CD4-positive, alpha-beta T cell treated with Interleukin-4 for 1 hour (primary cell): ENCODE results near the gene LSAMP.
"Not testable (repeated sequence)": the region's sequence is repeated elsewhere in the genome, so short reads cannot be mapped to it uniquely, and the experiment has no call there.

ENCODE experiments used
- DNase-seq, 2 donors: peaks; one replicate each; pipeline ENCODE4 v3.0.0-alpha.2; 2020 to 2022

LSAMP gene

DNA sequence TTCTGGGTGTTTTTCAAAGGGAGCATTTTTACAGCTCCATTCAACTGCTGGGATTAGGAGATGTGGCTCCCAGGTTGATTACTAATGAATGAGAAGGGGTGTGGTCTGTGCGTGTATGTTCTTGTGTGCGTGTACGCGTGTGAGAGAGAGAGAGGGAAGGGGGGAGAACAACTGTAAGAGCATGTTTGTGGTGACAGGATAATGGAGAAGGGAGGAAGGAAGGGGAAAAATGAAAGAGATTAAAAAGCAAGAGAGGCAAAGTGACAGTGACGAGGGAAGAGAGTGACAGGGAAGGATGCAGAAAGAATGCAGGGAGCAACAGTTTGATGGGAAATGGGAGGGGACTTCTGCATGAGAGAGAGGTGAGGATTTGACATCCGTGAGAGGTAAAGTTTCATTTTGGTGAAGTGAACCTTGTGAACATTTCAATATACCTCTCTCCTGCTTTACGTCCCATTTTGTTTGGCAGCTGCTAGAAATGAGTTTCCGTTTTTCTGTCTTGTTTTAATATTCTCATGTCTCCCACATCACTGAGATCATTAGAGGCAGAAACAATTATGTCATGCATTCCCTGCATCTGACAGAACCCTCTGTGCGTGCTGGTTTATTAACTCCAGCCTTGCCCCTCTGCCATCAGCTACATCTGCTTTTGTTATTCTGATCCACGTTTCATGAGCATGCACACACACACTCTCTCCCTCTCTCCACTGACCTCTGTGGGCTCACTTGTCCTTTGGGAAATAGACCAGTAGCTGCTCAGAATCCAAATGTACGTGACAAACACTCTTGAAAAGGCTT is 660.3 kb downstream of the LSAMP start:
- DNase-seq: no peak

DNA sequence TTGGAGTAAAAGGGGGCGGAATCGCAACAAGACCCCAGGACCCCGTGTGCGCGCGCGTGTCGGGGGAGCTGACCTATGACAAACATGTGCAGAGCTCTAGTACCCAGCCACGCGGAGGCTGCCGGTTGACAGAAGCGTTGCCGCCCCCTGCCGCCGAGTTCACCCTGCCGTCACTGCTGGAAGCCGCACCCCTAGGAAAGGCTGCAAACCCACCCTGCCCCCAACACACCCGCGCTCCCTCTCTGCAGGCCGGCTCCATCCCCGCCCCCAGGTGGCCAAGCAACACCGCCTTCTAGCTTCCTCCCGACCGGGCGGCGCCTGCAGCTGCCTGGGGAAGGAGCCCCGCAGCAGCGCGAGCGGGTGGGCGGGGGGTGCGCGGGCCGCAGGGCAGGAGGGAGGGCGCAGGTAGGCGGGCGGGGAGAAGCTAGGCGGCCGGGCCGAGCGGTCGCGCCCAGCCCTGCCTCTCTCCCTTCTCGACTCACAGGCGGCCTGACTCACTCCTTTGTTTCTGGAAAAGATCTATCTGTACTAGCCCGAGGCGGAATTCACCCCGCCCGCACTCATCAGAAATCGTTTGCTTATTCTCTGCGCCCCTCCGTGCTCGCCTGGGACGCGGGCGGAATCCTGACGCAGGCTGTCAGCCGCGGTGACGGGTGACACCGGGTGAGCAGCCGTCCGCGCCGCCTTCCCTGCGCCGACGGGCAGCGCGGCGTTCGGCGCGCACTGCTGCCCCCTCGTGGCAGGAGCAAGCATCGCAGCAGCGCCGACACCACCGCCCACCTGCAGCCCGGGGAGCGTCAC is 661.1 kb downstream of the LSAMP start:
- peak; percentile 91 for DNase-seq

DNA sequence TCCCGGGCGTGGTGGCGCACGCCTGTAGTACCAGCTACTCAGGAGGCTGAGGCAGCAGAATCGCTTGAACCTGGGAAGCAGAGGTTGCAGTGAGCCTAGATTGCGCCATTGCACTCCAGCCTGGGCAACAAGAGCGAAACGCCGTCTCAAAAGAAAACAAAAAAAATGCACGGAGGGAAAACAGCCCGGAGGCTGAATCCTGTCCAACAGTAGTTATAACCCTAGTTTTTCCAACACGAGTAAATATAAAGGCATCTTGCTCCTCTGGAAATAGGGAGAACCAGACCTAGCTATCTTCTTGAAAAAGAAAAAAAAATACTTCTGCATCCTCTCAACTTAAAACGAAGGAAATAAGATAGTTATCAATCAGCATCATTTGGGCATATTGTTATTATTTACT is 661.9 kb downstream of the LSAMP start:
- not testable (repeated sequence) for DNase-seq

DNA sequence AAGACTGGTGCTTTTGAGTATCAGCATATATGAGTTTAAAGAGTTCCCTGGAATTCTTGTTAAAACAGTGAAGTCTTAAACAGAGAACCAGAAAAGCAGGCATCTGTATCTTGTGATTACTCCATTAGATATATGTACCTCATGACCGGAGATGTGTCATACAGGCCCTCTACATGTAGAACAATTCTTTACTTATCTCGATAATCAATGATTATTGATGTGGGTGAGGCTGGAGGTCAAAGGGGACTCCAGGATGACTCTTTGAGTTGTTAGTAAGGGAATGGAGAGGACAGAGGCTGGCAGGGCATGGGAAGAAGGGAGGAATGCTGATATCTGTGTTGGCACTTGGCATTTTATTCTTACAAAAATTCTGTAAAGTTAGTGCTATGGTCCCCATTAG is 666.3 kb downstream of the LSAMP start:
- no peak for DNase-seq

DNA sequence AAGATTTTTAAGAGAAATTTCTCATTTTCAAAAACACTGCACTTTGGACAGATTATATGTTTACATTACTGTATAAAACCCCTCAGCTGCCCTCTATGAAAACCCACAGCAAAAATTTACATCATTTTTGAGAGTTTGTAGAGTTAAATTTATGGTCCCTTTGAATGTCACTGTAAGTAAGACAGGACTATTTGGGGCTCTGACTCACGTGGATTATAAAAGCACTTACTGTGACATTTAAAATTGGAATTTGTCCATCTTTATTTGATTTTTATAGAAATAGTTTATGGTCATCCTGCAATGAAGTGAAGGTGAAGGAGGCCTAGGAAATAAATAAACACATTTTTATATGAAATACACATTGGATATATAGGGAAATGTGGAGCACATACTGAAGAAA is 672.3 kb downstream of the LSAMP start:
- DNase-seq: no peak

DNA sequence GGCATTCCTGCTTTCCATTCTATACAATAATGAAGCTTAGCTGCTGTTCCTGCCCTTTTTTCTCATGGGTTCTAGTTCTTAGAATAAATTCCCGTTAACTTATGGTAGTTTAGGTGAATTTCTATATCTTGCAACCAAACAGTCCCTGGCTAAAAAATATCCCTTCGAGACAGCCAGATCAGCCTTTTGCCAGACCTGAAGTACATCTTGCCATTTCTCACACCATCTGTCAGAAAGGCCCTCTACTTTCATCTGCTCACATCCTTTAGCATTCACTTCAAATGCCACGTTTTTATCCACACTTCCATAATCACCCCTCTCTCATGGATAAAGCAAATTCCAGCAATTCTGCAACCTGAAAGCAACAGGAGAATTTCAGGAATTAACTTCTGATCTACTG is 676.6 kb downstream of the LSAMP start:
- DNase-seq: no peak

DNA sequence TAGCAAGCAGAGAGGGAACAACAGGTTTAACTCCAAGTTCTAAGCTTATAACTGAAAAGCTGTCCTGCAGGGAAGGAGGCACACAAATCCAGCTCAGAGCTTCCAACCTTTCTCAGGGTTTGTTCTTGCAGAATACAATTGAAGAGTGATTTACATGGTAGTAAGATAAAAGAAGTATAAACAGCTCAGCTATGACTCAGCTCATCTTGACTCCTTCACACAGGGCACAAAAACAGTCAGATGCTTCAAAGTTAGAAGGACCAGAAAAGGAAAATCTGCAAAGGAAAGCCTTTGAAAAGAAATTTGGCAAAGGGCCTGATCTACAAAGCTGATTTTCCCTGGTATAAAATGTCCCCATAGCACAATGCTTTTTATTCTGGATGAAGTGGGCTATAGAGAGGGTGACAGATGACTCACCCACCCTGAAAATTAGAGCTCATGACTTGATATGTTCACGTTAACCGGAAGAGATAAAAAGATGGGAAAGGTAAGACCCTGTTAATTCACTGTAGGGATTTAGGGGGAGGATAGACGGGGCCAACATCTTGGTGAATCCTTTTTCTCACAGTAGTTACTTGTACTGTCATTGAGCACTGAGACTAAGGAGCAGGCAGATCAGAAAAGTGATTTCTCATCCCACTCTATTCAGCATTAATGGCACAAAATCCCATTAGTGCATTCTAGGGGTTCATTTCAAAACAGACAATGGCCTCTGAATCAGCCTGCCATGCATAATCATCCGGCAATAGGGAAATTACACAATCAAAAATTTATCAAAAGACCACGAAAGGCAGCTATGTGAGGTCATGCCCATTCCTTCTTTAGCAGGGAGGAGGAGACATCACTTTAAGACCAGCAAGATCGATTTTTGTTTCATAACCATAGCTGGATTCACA is 678.5 kb downstream of the LSAMP start:
- no peak for DNase-seq

DNA sequence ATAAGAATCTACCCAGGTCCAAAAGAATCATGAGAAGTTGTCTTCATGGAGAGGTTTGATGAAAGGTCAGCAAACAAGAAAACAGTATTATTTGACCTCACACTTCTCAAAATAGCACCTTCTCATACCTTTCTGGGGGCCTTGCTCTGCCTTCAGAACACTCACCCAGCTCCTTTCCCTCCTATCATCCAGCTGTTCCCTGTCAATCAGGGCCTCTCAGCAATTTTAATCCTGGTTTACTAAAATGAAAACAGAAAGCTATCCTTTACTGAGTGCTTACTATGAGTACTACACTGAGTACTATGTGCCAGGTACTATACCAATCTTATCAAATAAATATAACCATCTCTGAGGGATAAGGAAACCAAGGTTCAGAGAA is 683.4 kb downstream of the LSAMP start:
- DNase-seq: no peak

DNA sequence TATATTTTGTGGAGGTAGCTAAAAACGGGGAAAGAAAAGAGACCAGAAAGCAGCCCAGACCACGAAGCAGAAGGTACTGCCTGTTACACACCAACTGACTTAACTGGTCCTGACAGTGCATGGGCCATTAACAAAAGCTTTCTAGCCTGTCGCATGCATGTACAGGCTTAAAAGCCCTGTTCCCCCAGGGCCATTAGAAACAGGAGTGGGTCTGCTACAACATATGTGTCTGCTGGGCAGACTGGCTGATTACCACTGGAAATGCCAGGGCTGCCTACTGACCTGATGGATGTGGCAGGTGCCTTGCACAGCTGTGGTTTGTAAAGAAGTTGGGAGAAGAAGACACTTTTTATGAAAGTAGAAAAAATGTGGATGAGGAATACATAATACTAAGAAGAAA is 684.6 kb downstream of the LSAMP start:
- DNase-seq: no peak

DNA sequence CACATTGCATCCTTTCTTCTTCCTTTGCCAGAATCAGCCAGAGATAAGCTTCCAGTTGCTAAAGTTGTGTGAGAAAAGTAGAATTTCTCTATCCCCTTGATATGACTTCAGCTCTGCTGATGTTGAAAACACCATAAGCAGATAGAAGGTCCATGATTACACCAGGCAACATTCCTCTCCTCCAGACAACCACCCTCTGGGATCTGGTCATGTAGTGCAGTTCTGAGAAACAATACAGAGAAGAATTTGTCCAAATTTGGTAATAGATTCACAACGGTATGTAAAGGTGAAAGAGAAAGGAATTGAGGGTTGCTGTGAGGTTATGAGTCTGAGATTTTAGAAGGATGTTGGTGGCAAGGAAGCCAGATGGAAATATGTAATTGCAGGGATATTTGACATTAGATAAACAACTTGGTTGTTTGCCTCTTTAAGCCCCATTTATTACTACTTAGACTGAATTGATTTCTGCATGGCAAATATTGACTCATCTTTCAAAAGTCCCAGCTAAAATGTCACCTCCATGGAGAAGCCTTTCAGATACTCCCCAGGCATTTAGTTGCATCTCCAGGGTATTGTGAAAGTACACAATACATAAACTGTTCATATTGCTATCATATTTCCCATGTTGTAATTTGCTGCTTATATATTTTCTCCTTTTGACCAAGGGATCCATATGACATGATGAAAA is 687.1 kb downstream of the LSAMP start:
- no peak for DNase-seq

DNA sequence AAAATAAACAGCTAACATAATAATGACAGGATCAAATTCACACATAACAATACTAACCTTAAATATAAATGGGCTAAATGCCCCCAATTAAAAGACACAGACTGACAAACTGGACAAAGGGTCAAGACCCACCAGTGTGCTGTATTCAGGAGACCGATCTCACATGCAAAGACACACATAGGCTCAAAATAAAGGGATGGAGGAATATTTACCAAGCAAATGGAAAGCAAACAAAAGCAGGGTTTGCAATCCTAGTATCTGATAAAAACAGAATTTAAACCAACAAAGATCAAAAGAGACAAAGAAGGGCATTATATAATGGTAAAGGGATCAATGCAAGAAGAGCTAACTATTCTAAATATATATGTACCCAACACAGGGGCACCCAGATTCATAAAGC is 692.3 kb downstream of the LSAMP start:
- DNase-seq: not testable (repeated sequence)
